Measurements from ENCODE around the gene KRTAP13-3. TPM values are rescaled to one million over a fixed set of nuclear protein-coding genes. Genes with fewer than 3 reads are reported as not detected.
A peak's percentile ranks its signal among the peaks of the same experiment; 100 is the strongest.

KRTAP13-3 gene
- total and polyA plus RNA-seq, 2 of the 8 experiments (the other 6 are each of a cell fraction or from before 2014, with no cell fraction given): not detected

DNA sequence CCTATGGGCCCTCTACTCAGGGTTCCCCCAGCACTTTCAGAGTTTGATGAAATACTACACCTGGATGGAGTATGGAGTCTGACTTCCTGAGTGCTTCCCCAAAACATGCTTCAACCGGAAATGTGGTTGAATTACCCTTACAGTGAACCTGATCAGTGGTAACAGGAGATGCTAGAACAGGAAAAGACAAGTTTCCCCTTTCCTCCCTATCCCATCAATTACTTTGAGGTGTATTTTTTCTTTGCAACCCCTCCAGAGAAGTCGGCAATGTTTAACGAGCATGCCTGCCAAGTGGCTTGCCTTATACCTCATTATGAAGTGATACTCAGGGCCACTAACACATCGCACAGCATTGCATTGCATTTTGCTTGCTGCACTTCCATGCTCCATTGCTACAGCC is 21.3 kb upstream of the KRTAP13-3 start:
- no peak overlapping the region for H4K5ac ChIP-seq (ENCODE audit: insufficient read length, low read depth, low read length)
- H2BK5ac ChIP-seq (ENCODE audit: low read depth, low read length): no peak overlapping the region
- H3K27me3 ChIP-seq (replicated peaks in 1 of 4; ENCODE audit: control insufficient read depth in 3 of 4, extremely low read depth in 1 of 4, insufficient read depth in 3 of 4, low read length in 3 of 4): no peaks in the 10 kb centered on the region
- H3K79me1 ChIP-seq (ENCODE audit: low read depth, low read length): no peaks in the 10 kb centered on the region
- H3K56ac ChIP-seq (replicated peaks; ENCODE audit: insufficient read length, low read depth, low read length): no peak overlapping the region
- H3K18ac ChIP-seq (ENCODE audit: extremely low read depth, low read length): no peak overlapping the region
- no peak overlapping the region for H3K27ac ChIP-seq (ENCODE audit: low read depth, low read length)
- no peak overlapping the region for H2AK5ac ChIP-seq (ENCODE audit: low read depth, low read length)
- no peak overlapping the region for H4K8ac ChIP-seq (ENCODE audit: extremely low read depth, insufficient read depth, low read length)
- H4K20me1 ChIP-seq (replicated peaks in 1 of 2; ENCODE audit: control insufficient read depth in 1 of 2, insufficient read depth in 2 of 2, low read length in 2 of 2): no peaks in the 10 kb centered on the region
- no peak overlapping the region for H3K4me2 ChIP-seq (ENCODE audit: insufficient read depth in 1 of 2, low read depth in 2 of 2, low read length in 2 of 2)
- no peak overlapping the region for H4K91ac ChIP-seq (replicated peaks; ENCODE audit: insufficient read length, low read length)
- no peak overlapping the region for H2BK12ac ChIP-seq (ENCODE audit: low read depth, low read length)
- no peak overlapping the region for H3K4me3 ChIP-seq (ENCODE audit: extremely low read depth in 1 of 4, insufficient read depth in 2 of 4, low read depth in 3 of 4, low read length in 4 of 4)
- H3K79me2 ChIP-seq (ENCODE audit: control insufficient read depth in 1 of 2, insufficient read depth in 2 of 2, low read length in 2 of 2): no peaks in the 10 kb centered on the region
- H2BK20ac ChIP-seq (ENCODE audit: low read length): no peak overlapping the region
- no peak overlapping the region for H2BK15ac ChIP-seq (ENCODE audit: low read length)
- H3K23me2 ChIP-seq (ENCODE audit: low read depth, low read length): no peaks in the 10 kb centered on the region
- no peak overlapping the region for H3K14ac ChIP-seq (ENCODE audit: insufficient read length)
- no peaks in the 10 kb centered on the region for H3K36me3 ChIP-seq (ENCODE audit: control insufficient read depth in 2 of 4, insufficient read depth in 4 of 4, low read length in 3 of 4)
- 0 out of 2 replicates have a peak overlapping the region, but pooled peaks have one; percentile 46 for H2AFZ ChIP-seq (ENCODE audit: low read length)
- ChIA-PET CTCF (ENCODE audit: partially characterized antibody) (interaction anchor here (1.4 kb wide), 1 partner anchor 13 kb away, joined by 3 read pairs; no protein-coding TSS in a partner anchor), POLR2A (ENCODE audit: partially characterized antibody) (no interaction called here)
- no peaks in the 10 kb centered on the region for H3K9me3 ChIP-seq (ENCODE audit: insufficient read depth in 2 of 2, low read depth in 1 of 2, low read length in 1 of 2)
- FAIRE-seq (no peak), DNase-seq (ENCODE audit: low read depth in 1 of 2, low spot score in 2 of 2) (no peak)
- no peak overlapping the region for H3K4ac ChIP-seq (replicated peaks; ENCODE audit: insufficient read length, low read depth, low read length)
- TF ChIP-seq BACH1 (IDR thresholded peaks at IDR 0.05; ENCODE audit: low read length): no peak
- no peak for TF ChIP-seq MAFK (IDR thresholded peaks at IDR 0.05; ENCODE audit: low read depth, low read length)
- no peak for TF ChIP-seq YY1 (IDR thresholded peaks at IDR 0.05; ENCODE audit: low read depth, low read length)
- no peak for TF ChIP-seq CBX8 (IDR thresholded peaks at IDR 0.05; ENCODE audit: borderline replicate concordance, low read depth, low read length)
- TF ChIP-seq RFX5 (IDR thresholded peaks at IDR 0.05; ENCODE audit: borderline replicate concordance, low read depth, low read length): no peak
- no peak for TF ChIP-seq BRCA1 (IDR thresholded peaks at IDR 0.05; ENCODE audit: low read depth, low read length)
- no peak for TF ChIP-seq RXRA (IDR thresholded peaks at IDR 0.05; ENCODE audit: insufficient read depth, low read depth, low read length)
- no peak for TF ChIP-seq POLR2A (IDR thresholded peaks at IDR 0.05; ENCODE audit: control extremely low read depth in 1 of 2, low read depth in 2 of 2, low read length in 2 of 2)
- no peak for TF ChIP-seq CEBPB (IDR thresholded peaks at IDR 0.05; ENCODE audit: low read depth, low read length)
- no peak overlapping the region for H2BK120ac ChIP-seq (replicated peaks; ENCODE audit: low read depth, low read length)
- WGBS, 2 experiments (ENCODE audit: extremely low coverage in 1 of 2, insufficient coverage in 1 of 2, insufficient read length in 1 of 2, insufficient replicate concordance in 2 of 2, low coverage in 1 of 2, low lambda C conversion rate in 2 of 2, missing lambda C conversion rate in 1 of 2): 66% methylated on average over 4 of the region's 4 CpGs; no CpG with 5 or more reads in 1 of the 2 experiments
- no peak overlapping the region for H3K9ac ChIP-seq (replicated peaks in 1 of 4; ENCODE audit: extremely low read depth in 1 of 4, low read depth in 3 of 4, low read length in 3 of 4)
- no peak overlapping the region for H3K23ac ChIP-seq (ENCODE audit: insufficient read length)
- H3K4me1 ChIP-seq (replicated peaks in 1 of 4; ENCODE audit: control insufficient read depth in 3 of 4, insufficient read depth in 4 of 4, low read length in 3 of 4): no peaks in the 10 kb centered on the region; a peak in 2 of 7 replicates
